HG03066 (cell line): ENCODE results near the gene CNTD1.
A peak's percentile ranks its signal among the peaks of the same experiment; 100 is the strongest.
"Not testable (repeated sequence)": the region's sequence is repeated elsewhere in the genome, so short reads cannot be mapped to it uniquely, and the experiment has no call there.

Experiments used
- ATAC-seq: cut with Tn5 transposase; IDR thresholded peaks from one replicate; pipeline ENCODE4 v1.9.1; 2021; ENCODE audit warnings: low read depth; ENCODE audit not compliant: unreplicated experiment

CNTD1 gene

DNA sequence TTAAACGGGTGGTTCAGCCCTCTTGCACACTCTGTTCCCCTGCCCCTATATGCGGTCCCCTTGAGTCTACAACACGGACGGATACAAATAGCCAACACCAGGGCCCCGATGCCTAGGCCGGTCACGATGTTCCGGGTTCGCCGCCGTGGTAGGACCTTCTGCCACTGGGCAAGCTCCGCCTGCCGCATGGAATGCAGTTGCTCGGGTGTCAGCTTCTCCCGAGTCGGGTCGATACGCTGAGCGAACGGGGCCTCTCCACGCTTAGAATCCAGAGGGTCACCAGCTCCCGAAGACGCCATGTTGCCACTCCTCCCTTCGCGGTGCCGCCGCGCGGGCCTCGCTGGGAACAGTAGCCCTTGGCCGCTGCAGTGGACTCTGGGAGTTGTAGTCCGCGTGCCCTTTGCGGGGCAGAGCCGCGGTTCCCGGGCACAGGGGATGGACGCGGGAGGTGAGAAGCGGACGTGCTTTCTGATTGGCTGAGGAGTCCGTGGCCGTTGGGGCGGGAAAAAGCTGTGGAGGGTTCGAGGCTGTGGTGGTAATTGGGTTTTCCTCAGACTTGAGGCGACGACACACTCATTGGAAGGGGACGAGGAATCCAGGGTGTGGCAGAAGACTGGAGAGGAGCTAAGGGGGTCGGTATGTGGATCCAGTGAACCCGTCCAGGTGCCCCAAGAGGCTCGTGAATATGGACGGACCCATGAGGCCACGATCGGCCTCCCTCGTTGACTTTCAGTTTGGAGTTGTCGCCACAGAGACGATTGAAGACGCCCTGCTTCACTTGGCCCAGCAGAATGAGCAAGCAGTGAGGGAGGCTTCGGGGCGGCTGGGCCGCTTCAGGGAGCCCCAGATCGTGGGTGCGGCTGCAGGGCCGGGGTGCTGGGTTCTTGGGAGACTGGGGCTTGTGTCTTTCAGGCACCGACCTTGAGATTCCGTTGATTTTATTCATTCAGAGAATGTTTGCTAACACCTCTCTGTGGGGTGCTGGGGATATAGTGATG is at the start of gene CNTD1, which contains the start of gene COA3:
CNTD1 (plus strand) TSS at position 479 of the 998 bp plus-strand sequence; CDS start at position 686, 207 bp downstream.
COA3 (minus strand) TSS at position 322 of the 998 bp plus-strand sequence; CDS start at position 299, 23 bp downstream.
- ATAC-seq = peak; percentile 79

- ATAC-seq = no peak
These were observed 49.5 kb upstream of the CNTD1 start for GRCh38 chr17:42748908-42749798.

GRCh38 chr17:42750739-42751344 is 47.8 kb upstream of the CNTD1 start:
- no peak for ATAC-seq

GRCh38 chr17:42751628-42752027 is 47.0 kb upstream of the CNTD1 start:
- ATAC-seq = no peak

- no peak for ATAC-seq
These were observed 43.9 kb upstream of the CNTD1 start for GRCh38 chr17:42754782-42755181.

GRCh38 chr17:42759982-42760651 is 38.5 kb upstream of the CNTD1 start:
- no peak for ATAC-seq

DNA sequence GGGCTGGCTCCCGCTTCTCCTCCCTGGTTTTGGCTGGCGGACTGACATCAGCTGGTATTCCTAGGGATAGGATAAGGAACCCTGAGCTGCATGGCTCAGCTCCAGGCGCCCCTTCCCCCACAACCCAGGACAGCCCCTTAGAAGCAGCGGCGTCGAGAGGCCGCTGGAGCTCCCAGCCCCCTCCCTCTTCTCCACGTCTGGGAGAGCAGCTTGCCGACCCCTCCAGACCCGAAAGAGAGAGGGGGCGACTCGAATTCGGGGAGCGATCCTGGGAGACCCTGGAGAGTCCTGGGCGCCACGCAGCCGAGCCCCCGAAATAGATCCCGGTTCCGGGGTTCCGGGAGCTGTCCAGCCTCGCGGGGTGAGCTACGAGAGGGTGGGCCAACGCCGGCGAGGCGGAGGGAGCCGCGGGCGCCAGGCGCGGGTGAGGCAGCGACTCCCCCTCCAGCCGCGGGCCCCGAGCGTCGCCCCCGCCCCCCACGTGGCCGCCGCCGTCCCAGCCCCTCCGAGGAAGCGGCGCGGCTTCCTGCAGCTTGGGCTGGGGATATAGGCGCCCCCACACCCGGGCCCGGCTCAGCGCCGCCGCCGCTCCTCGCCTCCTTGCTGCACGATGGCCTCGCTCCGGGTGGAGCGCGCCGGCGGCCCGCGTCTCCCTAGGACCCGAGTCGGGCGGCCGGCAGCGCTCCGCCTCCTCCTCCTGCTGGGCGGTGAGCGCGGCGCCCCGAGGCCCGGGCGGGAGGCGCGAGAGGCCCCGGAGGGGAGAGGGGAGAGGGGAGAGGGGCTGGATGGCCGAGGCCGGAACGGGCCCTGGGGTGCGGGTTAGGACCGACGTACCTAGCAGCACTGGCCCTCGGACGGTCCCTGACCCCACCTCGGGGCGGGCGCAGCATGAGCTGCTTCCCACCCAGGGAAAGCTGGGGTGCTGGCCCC is 37.7 kb upstream of the CNTD1 start, which contains the start of gene RAMP2:
RAMP2 (plus strand) TSS at position 576 of the 930 bp plus-strand sequence; CDS start at position 611, 35 bp downstream.
- ATAC-seq = no peak

GRCh38 chr17:42761638-42762037 is 37.0 kb upstream of the CNTD1 start:
- ATAC-seq = no peak

DNA sequence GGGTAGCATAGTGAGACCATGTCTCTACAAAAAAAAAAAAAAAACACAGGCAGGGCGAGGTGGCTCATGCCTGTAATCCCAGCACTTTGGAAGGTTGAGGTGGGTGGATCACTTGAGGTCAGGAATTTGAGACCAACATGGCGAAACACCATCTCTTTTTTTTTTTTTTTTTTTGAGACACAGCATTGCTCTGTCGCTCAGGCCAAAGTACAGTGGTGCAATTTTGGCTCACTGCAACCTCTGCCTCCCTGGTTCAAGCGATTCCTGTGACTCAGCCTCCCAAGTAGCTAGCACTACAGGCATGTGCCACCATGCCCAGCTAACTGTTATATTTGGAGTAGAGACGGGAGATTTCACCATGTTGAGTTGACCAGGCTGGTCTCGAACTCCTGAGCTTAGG is 32.5 kb upstream of the CNTD1 start:
- ATAC-seq = no peak

GRCh38 chr17:42767512-42767911 is 31.1 kb upstream of the CNTD1 start:
- no peak for ATAC-seq

DNA sequence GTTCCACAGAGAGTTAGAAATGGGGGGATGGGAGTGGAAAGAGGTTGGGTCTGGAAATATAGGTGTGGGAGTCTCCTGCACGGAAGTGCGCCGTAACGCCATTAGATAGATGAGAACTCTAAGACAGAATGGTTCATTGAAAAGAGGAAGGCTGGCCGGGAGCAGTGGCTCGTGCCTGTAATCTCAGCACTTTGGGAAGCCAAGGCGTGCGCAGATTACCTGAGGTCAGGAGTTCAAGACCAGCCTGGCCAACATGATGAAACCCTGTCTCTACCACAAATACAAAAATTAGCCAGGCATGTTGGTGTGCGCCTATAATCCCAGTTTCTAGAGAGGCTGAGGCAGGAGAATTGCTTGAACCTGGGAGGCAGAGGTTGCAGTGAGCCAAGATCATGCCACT is 30.7 kb upstream of the CNTD1 start:
- not testable (repeated sequence) for ATAC-seq

GRCh38 chr17:42769964-42770363 is 28.7 kb upstream of the CNTD1 start:
- ATAC-seq = not testable (repeated sequence)

DNA sequence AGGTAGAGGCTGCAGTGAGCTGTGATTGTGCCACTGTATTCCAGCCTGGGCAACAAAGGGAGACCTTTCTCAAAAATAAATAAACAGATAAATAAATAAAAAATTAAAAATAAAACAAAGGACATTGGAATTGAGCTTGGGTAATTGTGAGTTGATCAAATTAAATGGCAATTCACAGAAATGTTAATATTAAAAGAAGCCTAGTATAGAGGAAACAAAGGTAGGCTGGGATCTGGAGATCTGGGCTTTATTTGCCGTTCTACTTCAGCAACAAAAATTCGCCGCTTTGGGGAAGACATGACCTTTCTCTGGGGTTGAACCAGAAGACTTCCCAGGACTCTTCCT is 25.7 kb upstream of the CNTD1 start:
- no peak for ATAC-seq

DNA sequence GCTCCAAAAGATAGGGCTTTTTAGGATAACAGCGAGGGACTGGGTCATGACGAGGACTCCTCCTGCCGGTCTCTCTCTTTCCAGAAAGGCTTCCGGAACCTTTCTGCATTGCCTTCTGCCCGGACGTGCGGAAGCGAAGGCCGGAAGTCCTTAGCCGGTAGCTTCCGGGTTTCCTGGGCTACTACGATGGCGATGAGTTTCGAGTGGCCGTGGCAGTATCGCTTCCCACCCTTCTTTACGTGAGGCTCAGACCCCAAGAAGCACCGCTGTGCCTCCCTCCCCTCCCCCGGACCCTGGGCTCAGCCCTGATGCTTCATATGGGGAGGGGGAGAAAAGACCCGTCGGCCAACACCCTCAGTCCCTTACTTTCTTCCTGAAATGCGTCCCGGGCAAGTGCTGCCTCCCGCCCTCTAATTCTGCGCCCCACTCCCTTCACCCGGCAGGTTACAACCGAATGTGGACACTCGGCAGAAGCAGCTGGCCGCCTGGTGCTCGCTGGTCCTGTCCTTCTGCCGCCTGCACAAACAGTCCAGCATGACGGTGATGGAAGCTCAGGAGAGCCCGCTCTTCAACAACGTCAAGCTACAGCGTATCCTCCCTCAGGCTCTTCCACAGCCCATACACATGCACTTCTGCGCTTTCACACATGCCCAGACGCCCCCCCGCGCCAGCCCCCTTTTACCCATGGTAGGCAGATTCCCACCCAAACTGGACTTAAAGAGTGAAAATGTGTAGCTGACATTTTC is 25.2 kb upstream of the CNTD1 start, which contains the start of gene VPS25:
VPS25 (plus strand) TSS at position 160 of the 746 bp plus-strand sequence; CDS start at position 187, 27 bp downstream.
- ATAC-seq = peak; percentile 68

DNA sequence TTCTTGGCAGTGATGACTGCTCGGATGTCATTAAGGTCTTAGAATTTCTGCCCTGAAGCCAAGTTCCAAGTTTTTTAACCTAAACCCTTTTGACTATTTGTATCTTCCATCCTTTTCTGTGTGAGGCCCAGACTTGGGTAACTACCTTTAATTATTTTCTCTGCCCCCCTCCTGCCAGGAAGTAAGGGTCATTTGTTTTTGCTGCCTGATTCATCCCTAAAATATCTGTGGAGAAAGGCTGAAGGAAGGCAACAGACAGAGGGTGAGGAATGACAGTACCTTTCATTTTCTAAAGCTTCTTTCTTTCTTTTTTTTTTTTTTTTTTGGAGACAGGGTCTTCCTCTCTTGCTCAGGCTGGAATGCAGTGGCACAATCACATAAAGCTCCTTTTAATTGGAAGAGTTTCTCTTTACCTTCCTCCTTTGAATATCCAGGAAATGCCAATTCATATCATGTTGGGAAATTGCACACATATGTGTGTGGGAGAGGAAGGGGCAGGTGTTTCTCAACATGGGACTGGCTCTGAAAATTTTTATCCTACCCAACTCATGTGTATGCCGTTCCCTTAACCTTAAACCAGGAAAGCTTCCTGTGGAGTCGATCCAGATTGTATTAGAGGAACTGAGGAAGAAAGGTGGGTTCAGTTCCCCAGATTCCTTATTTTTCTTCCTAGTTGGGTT is 24.5 kb upstream of the CNTD1 start:
- no peak for ATAC-seq

DNA sequence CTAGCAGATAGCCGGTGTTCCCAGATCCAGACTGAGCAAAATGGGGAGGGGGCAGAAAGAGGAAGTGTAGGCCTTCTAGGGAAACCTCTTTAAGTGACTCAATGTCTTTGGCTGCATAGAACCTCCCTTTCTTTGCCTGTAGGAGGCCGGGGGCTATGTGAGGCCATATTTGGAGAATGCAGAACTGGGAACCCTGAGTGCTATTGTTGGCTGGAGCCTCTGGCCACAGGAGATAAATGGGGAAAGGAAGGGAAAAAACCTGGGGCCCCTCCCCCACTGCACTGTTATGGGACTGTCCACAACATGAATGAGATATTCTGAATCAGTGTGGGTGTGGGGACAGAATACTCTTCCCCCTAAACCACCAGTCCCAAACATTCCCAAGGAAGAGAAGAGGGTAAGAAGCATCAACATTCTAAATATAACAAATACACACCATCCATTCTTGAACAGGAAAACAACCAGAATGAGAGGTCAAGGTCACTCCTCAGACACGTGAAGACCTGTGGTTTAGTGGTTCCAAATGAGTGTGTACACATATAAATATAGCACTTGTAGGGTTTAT is 23.0 kb upstream of the CNTD1 start:
- no peak for ATAC-seq

- no peak for ATAC-seq
These were observed 20.1 kb upstream of the CNTD1 start for GRCh38 chr17:42778570-42778969.
